GM21360 (cell line): ENCODE measurements around the gene SMIM30.

Experiments used
- ATAC-seq: cut with Tn5 transposase; IDR thresholded peaks from one replicate; pipeline ENCODE4 v1.9.1; 2021; ENCODE audit warnings: mild to moderate bottlenecking, moderate library complexity; ENCODE audit not compliant: unreplicated experiment

The SMIM30 gene

GRCh38 chr7:113109718-113110117 is 8.6 kb downstream of the SMIM30 start:
- no peak for ATAC-seq

GRCh38 chr7:113100121-113100603 is 18.2 kb downstream of the SMIM30 start:
- no peak for ATAC-seq

- no peak for ATAC-seq
These were observed 19.0 kb downstream of the SMIM30 start for GRCh38 chr7:113099284-113099919.

- ATAC-seq = no peak
These were observed 23.7 kb downstream of the SMIM30 start for GRCh38 chr7:113094517-113095249.

GRCh38 chr7:113093561-113093960 is 24.8 kb downstream of the SMIM30 start:
- ATAC-seq = no peak

GRCh38 chr7:113092762-113093161 is 25.6 kb downstream of the SMIM30 start:
- ATAC-seq = no peak

GRCh38 chr7:113087071-113087998 is 31.0 kb downstream of the SMIM30 start:
- ATAC-seq = no peak

GRCh38 chr7:113086431-113086888 is 31.9 kb downstream of the SMIM30 start, which contains the start of gene GPR85:
Gene GPR85 (minus strand): TSS chr7:113086827. CDS start chr7:113084721, 2,106 bp downstream.
- ATAC-seq = peak; percentile 72

GRCh38 chr7:113085781-113086390 is 32.5 kb downstream of the SMIM30 start:
- peak; percentile 5 for ATAC-seq

- ATAC-seq = no peak
These were observed 33.7 kb downstream of the SMIM30 start for GRCh38 chr7:113084496-113085172.

- ATAC-seq = no peak
These were observed 34.4 kb downstream of the SMIM30 start for GRCh38 chr7:113083816-113084495.

GRCh38 chr7:113083132-113083815 is 35.1 kb downstream of the SMIM30 start:
- no peak for ATAC-seq

GRCh38 chr7:113078331-113078730 is 40.0 kb downstream of the SMIM30 start:
- ATAC-seq = no peak

- no peak for ATAC-seq
These were observed 41.7 kb downstream of the SMIM30 start for GRCh38 chr7:113076703-113077102.

GRCh38 chr7:113071465-113071864 is 46.9 kb downstream of the SMIM30 start:
- ATAC-seq = no peak
